ENCODE measurements around the gene LDHAL6A.

The LDHAL6A gene

DNA sequence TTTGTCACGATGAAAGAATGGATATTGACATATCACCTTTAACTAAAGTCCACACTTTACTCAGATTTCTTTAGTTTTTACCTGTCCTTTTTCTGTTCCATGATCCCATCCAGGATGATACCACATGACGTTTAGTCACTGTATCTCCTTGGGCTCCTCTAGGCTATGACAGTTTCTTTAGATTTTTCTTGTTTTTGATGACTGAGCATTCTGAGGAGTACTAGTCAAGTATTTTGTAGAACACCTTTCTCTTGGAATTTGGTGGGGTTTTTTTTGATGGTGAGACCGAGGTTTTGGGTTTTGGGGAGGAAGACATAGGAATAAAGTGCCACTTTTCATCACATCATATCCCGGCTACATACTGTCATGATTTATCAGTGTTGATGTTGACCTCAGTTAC, 4.0 kb downstream of the LDHAL6A start:
- TF ChIP-seq, protein P1, sequence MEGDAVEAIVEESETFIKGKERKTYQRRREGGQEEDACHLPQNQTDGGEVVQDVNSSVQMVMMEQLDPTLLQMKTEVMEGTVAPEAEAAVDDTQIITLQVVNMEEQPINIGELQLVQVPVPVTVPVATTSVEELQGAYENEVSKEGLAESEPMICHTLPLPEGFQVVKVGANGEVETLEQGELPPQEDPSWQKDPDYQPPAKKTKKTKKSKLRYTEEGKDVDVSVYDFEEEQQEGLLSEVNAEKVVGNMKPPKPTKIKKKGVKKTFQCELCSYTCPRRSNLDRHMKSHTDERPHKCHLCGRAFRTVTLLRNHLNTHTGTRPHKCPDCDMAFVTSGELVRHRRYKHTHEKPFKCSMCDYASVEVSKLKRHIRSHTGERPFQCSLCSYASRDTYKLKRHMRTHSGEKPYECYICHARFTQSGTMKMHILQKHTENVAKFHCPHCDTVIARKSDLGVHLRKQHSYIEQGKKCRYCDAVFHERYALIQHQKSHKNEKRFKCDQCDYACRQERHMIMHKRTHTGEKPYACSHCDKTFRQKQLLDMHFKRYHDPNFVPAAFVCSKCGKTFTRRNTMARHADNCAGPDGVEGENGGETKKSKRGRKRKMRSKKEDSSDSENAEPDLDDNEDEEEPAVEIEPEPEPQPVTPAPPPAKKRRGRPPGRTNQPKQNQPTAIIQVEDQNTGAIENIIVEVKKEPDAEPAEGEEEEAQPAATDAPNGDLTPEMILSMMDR (IDR thresholded peaks at IDR 0.05; ENCODE audit: unreplicated experiment in 3 of 3), result no peak
- no peaks in the 10 kb centered on the region for H3K4me1 Mint-ChIP-seq

DNA sequence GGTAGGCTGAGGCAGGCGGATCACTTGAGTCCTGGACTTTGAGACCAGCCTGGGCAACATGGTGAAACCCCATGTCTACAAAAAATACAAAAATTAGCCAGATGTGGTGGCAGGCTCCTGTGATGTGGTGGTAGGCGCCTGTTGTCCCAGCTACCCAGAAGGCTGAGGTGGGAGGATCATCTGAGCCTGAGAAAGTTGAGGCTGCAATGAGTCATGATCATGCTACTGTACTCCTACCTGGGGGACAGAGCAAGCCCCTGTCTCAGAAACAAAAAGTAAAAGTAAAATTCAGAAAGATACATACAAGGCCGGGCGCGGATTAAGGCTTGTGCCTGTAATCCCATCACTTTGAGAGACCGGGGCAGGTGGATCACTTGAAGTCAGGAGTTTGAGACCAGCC, 6.3 kb downstream of the LDHAL6A start:
- Mint-ChIP-seq H3K4me1 (no peaks in the 10 kb centered on the region), H3K4me3 (no peak overlapping the region), H3K27ac (no peak overlapping the region), H3K9me3 (no peaks in the 10 kb centered on the region), H3K36me3 (ENCODE audit: low read depth) (no peaks in the 10 kb centered on the region), H3K27me3 (ENCODE audit: low read depth) (no peaks in the 10 kb centered on the region)
- TF ChIP-seq, protein P1 (IDR thresholded peaks at IDR 0.05; ENCODE audit: unreplicated experiment in 3 of 3), result no peak

More for the DNA sequence above, 4.0 kb downstream of the LDHAL6A start:
- H3K9me3 Mint-ChIP-seq, result no peaks in the 10 kb centered on the region
- no peak overlapping the region for H3K27ac Mint-ChIP-seq
- no peaks in the 10 kb centered on the region for H3K36me3 Mint-ChIP-seq (ENCODE audit: low read depth)
- no peaks in the 10 kb centered on the region for H3K27me3 Mint-ChIP-seq (ENCODE audit: low read depth)
- no peak overlapping the region for H3K4me3 Mint-ChIP-seq

DNA sequence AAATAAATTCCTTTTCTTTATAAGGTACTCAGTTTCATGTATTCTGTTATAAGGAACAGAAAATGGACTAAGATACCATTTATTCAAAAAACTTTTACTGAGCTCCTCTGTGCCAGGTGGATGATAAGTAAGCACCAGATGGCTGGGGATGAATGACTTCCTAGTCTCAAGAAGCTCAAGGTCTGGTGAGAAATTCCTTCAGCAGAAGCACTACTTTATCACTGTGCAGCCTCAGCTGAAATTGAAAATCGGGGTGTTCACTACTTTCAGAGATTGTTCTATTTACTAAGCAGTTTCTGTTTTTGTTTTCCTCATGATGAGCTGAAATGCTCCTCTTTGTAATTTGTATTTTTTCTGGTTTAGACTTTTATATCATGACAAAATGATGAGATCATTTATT, 7.8 kb downstream of the LDHAL6A start:
- Mint-ChIP-seq H3K4me3 (no peak overlapping the region), H3K27ac (no peak overlapping the region), H3K27me3 (ENCODE audit: low read depth) (no peaks in the 10 kb centered on the region), H3K4me1 (no peaks in the 10 kb centered on the region), H3K9me3 (no peaks in the 10 kb centered on the region), H3K36me3 (ENCODE audit: low read depth) (no peaks in the 10 kb centered on the region)
- TF ChIP-seq, protein P1 (IDR thresholded peaks at IDR 0.05; ENCODE audit: unreplicated experiment in 3 of 3), result no peak

DNA sequence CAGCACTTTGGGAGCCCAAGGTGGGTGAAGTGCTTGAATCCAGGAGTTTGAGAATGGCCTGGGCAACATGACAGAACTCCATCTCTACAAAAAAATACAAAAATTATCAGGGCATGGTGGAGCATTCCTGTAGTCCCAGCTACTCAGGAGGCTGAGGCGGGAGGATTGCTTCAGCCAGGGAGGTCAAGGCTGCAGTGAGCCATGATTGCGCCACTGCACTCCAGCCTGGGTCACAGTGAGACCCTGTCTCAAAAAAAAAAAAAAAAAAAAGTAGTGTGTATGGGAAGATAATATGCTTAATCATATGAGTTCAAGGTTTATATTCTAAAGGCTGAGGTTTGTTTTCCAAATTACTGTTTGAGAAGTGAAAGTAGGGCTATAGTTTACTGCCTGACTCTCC, 10.7 kb downstream of the LDHAL6A start:
- TF ChIP-seq, protein P1 (IDR thresholded peaks at IDR 0.05; ENCODE audit: unreplicated experiment in 3 of 3), result no peak
- H3K27me3 Mint-ChIP-seq (ENCODE audit: low read depth), result no peaks in the 10 kb centered on the region
- no peaks in the 10 kb centered on the region for H3K4me1 Mint-ChIP-seq

DNA sequence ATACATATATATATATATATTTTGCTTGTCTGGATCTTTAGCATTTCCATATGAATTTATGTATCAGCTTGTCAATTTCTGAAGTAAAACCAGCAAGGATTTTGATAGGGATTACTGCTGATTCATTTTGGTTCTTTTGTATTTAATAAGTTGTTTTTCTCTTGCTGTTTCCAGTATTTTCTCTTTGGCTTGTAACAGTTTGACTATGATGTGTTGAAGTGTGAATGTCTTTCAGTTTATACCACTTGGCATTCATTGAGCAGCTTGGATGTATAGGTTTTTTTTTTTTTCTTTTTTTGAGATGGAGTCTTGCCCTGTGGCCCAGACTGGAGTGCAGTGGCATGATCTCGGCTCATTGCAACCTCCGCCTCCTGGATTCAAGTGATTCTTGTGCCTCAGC, 12.4 kb downstream of the LDHAL6A start:
- no peaks in the 10 kb centered on the region for H3K27me3 Mint-ChIP-seq (ENCODE audit: low read depth)
- H3K4me1 Mint-ChIP-seq, result no peaks in the 10 kb centered on the region
- H3K9me3 Mint-ChIP-seq, result no peaks in the 10 kb centered on the region
- H3K36me3 Mint-ChIP-seq (ENCODE audit: low read depth), result peaks cover 4% of the 10 kb centered on the region
- no peak overlapping the region for H3K27ac Mint-ChIP-seq
- TF ChIP-seq, protein P1 (IDR thresholded peaks at IDR 0.05; ENCODE audit: unreplicated experiment in 3 of 3), result no peak
- H3K4me3 Mint-ChIP-seq, result no peak overlapping the region

More for the DNA sequence above, 10.7 kb downstream of the LDHAL6A start:
- Mint-ChIP-seq H3K9me3 (no peaks in the 10 kb centered on the region), H3K4me3 (no peak overlapping the region), H3K27ac (no peak overlapping the region), H3K36me3 (ENCODE audit: low read depth) (no peaks in the 10 kb centered on the region)

DNA sequence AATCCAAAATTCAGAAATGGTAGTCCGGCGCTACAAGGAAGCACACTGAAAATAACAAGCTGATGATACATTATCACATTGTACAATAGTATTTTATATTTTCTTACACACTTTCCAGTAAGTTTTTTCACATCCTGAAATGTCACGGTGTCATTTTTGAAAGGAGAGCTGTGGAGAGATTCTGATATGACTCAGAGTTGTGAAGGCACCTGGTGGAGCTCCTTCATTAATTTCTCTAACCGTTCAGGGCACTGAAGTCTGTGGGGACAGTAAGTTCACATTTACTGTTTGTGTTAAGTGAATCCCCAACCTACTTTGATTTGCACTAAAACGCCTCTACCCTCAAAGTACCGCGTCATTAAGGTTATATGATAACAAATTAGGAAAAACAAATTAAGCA, 13.3 kb downstream of the LDHAL6A start:
- Mint-ChIP-seq H3K4me3 (no peak overlapping the region), H3K27me3 (ENCODE audit: low read depth) (no peaks in the 10 kb centered on the region), H3K4me1 (no peaks in the 10 kb centered on the region), H3K36me3 (ENCODE audit: low read depth) (peaks cover 10% of the 10 kb centered on the region), H3K9me3 (no peaks in the 10 kb centered on the region), H3K27ac (no peak overlapping the region)
- TF ChIP-seq, protein P1 (IDR thresholded peaks at IDR 0.05; ENCODE audit: unreplicated experiment in 3 of 3), result no peak

All from nephron (organoid).